Activated CD4-positive, alpha-beta T cell treated with anti-CD3 and anti-CD28 coated beads, Interleukin-2, amount 50 U/mL, for 48 hours (primary cell): ENCODE data around the gene RECQL.
"Not testable (repeated sequence)": the region's sequence is repeated elsewhere in the genome, so short reads cannot be mapped to it uniquely, and the experiment has no call there.

ENCODE experiments used
- DNase-seq, 2 experiments: peaks; one replicate each; pipeline ENCODE4 v3.0.0-alpha.2; 2020

RECQL gene

GRCh38 chr12:21502164-21502496 is 695 bp upstream of the RECQL start:
- peak; percentile 38 to 46 for DNase-seq

- DNase-seq = no peak
These were observed 613 bp downstream of the RECQL start for GRCh38 chr12:21500786-21501257.

- DNase-seq = no peak
These were observed 1.7 kb downstream of the RECQL start for GRCh38 chr12:21499765-21500164.

GRCh38 chr12:21485998-21486397 is 15.4 kb downstream of the RECQL start:
- no peak for DNase-seq

GRCh38 chr12:21483531-21483930 is 17.9 kb downstream of the RECQL start:
- DNase-seq = no peak

GRCh38 chr12:21478756-21479455 is 22.5 kb downstream of the RECQL start:
- no peak for DNase-seq

GRCh38 chr12:21476949-21477348 is 24.5 kb downstream of the RECQL start:
- no peak for DNase-seq

- no peak for DNase-seq
These were observed 25.9 kb downstream of the RECQL start for GRCh38 chr12:21475552-21475951.

GRCh38 chr12:21472197-21472823 is 29.1 kb downstream of the RECQL start:
- no peak for DNase-seq

- no peak for DNase-seq
These were observed 30.1 kb downstream of the RECQL start for GRCh38 chr12:21471294-21471693.

GRCh38 chr12:21467334-21467733 is 34.1 kb downstream of the RECQL start:
- DNase-seq = not testable (repeated sequence)

- DNase-seq = no peak
These were observed 42.0 kb downstream of the RECQL start for GRCh38 chr12:21459474-21459873.

GRCh38 chr12:21456291-21456780 is 45.1 kb downstream of the RECQL start:
- peak; percentile 11 to 37 for DNase-seq

- DNase-seq = no peak
These were observed 48.1 kb downstream of the RECQL start for GRCh38 chr12:21453312-21453852.

- no peak for DNase-seq
These were observed 49.9 kb downstream of the RECQL start for GRCh38 chr12:21451529-21451928.

- no peak for DNase-seq
These were observed 57.0 kb downstream of the RECQL start for GRCh38 chr12:21444193-21445146.

GRCh38 chr12:21439347-21439746 is 62.1 kb downstream of the RECQL start:
- DNase-seq = no peak

GRCh38 chr12:21438643-21439042 is 62.8 kb downstream of the RECQL start:
- no peak for DNase-seq

GRCh38 chr12:21434699-21435098 is 66.7 kb downstream of the RECQL start:
- DNase-seq = no peak

GRCh38 chr12:21433525-21433924 is 67.9 kb downstream of the RECQL start:
- DNase-seq = no peak

- no peak for DNase-seq
These were observed 71.4 kb downstream of the RECQL start for GRCh38 chr12:21429994-21430393.

- no peak for DNase-seq
These were observed 73.2 kb downstream of the RECQL start for GRCh38 chr12:21428241-21428640.
